ENCODE data around the gene MEF2C. TPM values are rescaled to one million over a fixed set of nuclear protein-coding genes. Genes with fewer than 3 reads are reported as not detected.

Gene MEF2C
- total RNA-seq, 2 donors from 2014 or later: 0.64 to 0.86 TPM

DNA sequence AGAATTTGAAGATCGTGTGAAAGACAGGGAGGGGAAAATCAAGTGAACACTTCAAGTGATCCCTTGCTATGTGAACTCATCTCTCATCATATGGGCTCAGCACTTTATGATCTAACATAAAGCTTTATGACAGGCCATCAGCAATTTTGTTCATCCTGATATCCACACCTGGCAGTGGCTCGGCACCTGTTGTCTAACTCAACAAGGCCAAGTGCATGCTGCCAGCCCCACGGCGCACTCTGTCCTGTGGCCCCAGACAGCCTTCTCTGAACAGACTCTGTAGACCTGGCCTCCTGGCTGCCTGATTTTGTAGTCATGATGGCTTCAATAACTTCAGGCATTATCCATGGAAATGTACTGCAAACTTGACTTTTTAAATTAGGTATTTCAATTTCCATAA, 106.3 kb downstream of the MEF2C start:
- H3K4me3 ChIP-seq (ENCODE audit: low read length): no peak overlapping the region
- no peak overlapping the region for H3K9ac ChIP-seq (ENCODE audit: extremely low read depth, low read length, poor library complexity, severe bottlenecking)
- Mint-ChIP-seq H3K4me3 (no peak overlapping the region), H3K27me3 (ENCODE audit: insufficient read depth) (no peaks in the 10 kb centered on the region), H3K4me1 (peaks cover 4% of the 10 kb centered on the region), H3K27ac (no peak overlapping the region), H3K36me3 (ENCODE audit: low read depth) (no peaks in the 10 kb centered on the region), H3K9me3 (no peaks in the 10 kb centered on the region)
- no peaks in the 10 kb centered on the region for H3K27me3 ChIP-seq (ENCODE audit: control insufficient read depth, insufficient read depth, low read length, poor library complexity, severe bottlenecking)
- H3K36me3 ChIP-seq (ENCODE audit: control insufficient read depth, insufficient read depth, low read length): no peaks in the 10 kb centered on the region
- no peak for DNase-seq
- H3K9me3 ChIP-seq (ENCODE audit: control insufficient read depth, low read length): no peaks in the 10 kb centered on the region
- H3K27ac ChIP-seq (ENCODE audit: low read depth, low read length): no peak overlapping the region
- TF ChIP-seq, protein P1, sequence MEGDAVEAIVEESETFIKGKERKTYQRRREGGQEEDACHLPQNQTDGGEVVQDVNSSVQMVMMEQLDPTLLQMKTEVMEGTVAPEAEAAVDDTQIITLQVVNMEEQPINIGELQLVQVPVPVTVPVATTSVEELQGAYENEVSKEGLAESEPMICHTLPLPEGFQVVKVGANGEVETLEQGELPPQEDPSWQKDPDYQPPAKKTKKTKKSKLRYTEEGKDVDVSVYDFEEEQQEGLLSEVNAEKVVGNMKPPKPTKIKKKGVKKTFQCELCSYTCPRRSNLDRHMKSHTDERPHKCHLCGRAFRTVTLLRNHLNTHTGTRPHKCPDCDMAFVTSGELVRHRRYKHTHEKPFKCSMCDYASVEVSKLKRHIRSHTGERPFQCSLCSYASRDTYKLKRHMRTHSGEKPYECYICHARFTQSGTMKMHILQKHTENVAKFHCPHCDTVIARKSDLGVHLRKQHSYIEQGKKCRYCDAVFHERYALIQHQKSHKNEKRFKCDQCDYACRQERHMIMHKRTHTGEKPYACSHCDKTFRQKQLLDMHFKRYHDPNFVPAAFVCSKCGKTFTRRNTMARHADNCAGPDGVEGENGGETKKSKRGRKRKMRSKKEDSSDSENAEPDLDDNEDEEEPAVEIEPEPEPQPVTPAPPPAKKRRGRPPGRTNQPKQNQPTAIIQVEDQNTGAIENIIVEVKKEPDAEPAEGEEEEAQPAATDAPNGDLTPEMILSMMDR (conservative IDR thresholded peaks at IDR 0.05): no peak
- 95 to 97% methylated on average over 4 of the region's 4 CpGs for WGBS, 2 experiments (ENCODE audit: insufficient coverage in 1 of 2, insufficient read length in 1 of 2)
- no peaks in the 10 kb centered on the region for H3K4me1 ChIP-seq (ENCODE audit: control insufficient read depth, insufficient read depth, low read length)

GRCh38 chr5:88772831-88773230, 110.2 kb downstream of the MEF2C start:
- H3K27ac ChIP-seq (ENCODE audit: low read depth, low read length): no peak overlapping the region
- Mint-ChIP-seq H3K4me3 (no peak overlapping the region), H3K27me3 (ENCODE audit: insufficient read depth) (no peaks in the 10 kb centered on the region), H3K27ac (no peak overlapping the region), H3K9me3 (no peaks in the 10 kb centered on the region), H3K36me3 (ENCODE audit: low read depth) (no peaks in the 10 kb centered on the region), H3K4me1 (no peaks in the 10 kb centered on the region)
- no peaks in the 10 kb centered on the region for H3K27me3 ChIP-seq (ENCODE audit: control insufficient read depth, insufficient read depth, low read length, poor library complexity, severe bottlenecking)
- no peaks in the 10 kb centered on the region for H3K4me1 ChIP-seq (ENCODE audit: control insufficient read depth, insufficient read depth, low read length)
- no peaks in the 10 kb centered on the region for H3K9me3 ChIP-seq (ENCODE audit: control insufficient read depth, low read length)
- no peak overlapping the region for H3K4me3 ChIP-seq (ENCODE audit: low read length)
- no peaks in the 10 kb centered on the region for H3K36me3 ChIP-seq (ENCODE audit: control insufficient read depth, insufficient read depth, low read length)
- 88 to 94% methylated on average over 3 to 5 of the region's 5 CpGs for WGBS, 2 experiments (ENCODE audit: insufficient coverage in 1 of 2, insufficient read length in 1 of 2)
- no peak for DNase-seq
- TF ChIP-seq, protein P1 (conservative IDR thresholded peaks at IDR 0.05): no peak
- H3K9ac ChIP-seq (ENCODE audit: extremely low read depth, low read length, poor library complexity, severe bottlenecking): no peak overlapping the region

DNA sequence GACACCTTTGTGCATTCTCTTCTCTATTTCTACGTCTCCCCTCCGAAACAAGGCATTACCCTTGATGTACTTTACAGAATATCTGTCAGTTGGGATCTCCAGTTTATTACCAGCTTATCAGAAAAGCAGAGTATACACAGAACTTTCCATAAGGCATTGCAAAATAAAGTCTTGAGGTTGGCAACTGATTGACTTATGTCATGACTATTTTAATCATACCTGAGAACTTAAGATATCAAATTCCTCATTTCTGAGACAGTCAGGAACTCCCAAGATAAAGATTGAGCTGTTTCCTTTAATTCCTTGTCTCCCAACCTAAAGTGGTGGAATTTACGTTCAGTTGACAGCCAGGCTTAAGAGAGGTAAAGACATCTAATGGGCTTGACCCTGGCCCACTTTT, 110.9 kb downstream of the MEF2C start:
- Mint-ChIP-seq H3K9me3 (no peaks in the 10 kb centered on the region), H3K36me3 (ENCODE audit: low read depth) (no peaks in the 10 kb centered on the region), H3K4me3 (no peak overlapping the region), H3K27ac (no peak overlapping the region), H3K4me1 (no peaks in the 10 kb centered on the region), H3K27me3 (ENCODE audit: insufficient read depth) (no peaks in the 10 kb centered on the region)
- TF ChIP-seq, protein P1 (conservative IDR thresholded peaks at IDR 0.05): no peak
- Histone ChIP-seq H3K36me3 (ENCODE audit: control insufficient read depth, insufficient read depth, low read length) (no peaks in the 10 kb centered on the region), H3K9me3 (ENCODE audit: control insufficient read depth, low read length) (no peaks in the 10 kb centered on the region), H3K4me1 (ENCODE audit: control insufficient read depth, insufficient read depth, low read length) (no peaks in the 10 kb centered on the region), H3K27me3 (ENCODE audit: control insufficient read depth, insufficient read depth, low read length, poor library complexity, severe bottlenecking) (no peaks in the 10 kb centered on the region), H3K27ac (ENCODE audit: low read depth, low read length) (no peak overlapping the region), H3K4me3 (ENCODE audit: low read length) (no peak overlapping the region), H3K9ac (ENCODE audit: extremely low read depth, low read length, poor library complexity, severe bottlenecking) (no peak overlapping the region)
- 94 to 100% methylated on average over 2 to 3 of the region's 3 CpGs for WGBS, 2 experiments (ENCODE audit: insufficient coverage in 1 of 2, insufficient read length in 1 of 2)
- no peak for DNase-seq
